Measurements from ENCODE around the gene SLC45A1.
"Not testable (repeated sequence)": the region's sequence is repeated elsewhere in the genome, so short reads cannot be mapped to it uniquely, and the experiment has no call there.

SLC45A1 gene

GRCh38 chr1:8317647-8318381 is at the start of gene SLC45A1:
SLC45A1 (plus strand) TSS chr1:8318114; CDS start chr1:8324330, 6,216 bp downstream.
- TF ChIP-seq CTCF (IDR thresholded peaks at IDR 0.05; ENCODE audit: control insufficient read depth, insufficient read depth, low read depth, low read length, missing control alignments): peak; percentile 3
- DNase-seq (ENCODE audit: low read depth): no peak
- H3K4me3 ChIP-seq (ENCODE audit: control insufficient read depth, low read depth, low read length): peak within 1 kb of the TSS; percentile 49

- H3K4me3 ChIP-seq (ENCODE audit: control insufficient read depth, low read depth, low read length): no peak overlapping the region
- no peak for DNase-seq (ENCODE audit: low read depth)
- TF ChIP-seq CTCF (IDR thresholded peaks at IDR 0.05; ENCODE audit: control insufficient read depth, insufficient read depth, low read depth, low read length, missing control alignments): no peak
Observed at GRCh38 chr1:8273036-8273435, 44.9 kb upstream of the SLC45A1 start.

- DNase-seq (ENCODE audit: low read depth): no peak
- no peak for TF ChIP-seq CTCF (IDR thresholded peaks at IDR 0.05; ENCODE audit: control insufficient read depth, insufficient read depth, low read depth, low read length, missing control alignments)
- no peak overlapping the region for H3K4me3 ChIP-seq (ENCODE audit: control insufficient read depth, low read depth, low read length)
Observed at GRCh38 chr1:8274352-8274751, 43.6 kb upstream of the SLC45A1 start.

- no peak for TF ChIP-seq CTCF (IDR thresholded peaks at IDR 0.05; ENCODE audit: control insufficient read depth, insufficient read depth, low read depth, low read length, missing control alignments)
- DNase-seq (ENCODE audit: low read depth): no peak
- no peak overlapping the region for H3K4me3 ChIP-seq (ENCODE audit: control insufficient read depth, low read depth, low read length)
Observed at GRCh38 chr1:8276173-8276914, 41.6 kb upstream of the SLC45A1 start.

GRCh38 chr1:8276932-8277331 is 41.0 kb upstream of the SLC45A1 start:
- no peak for DNase-seq (ENCODE audit: low read depth)
- no peak for TF ChIP-seq CTCF (IDR thresholded peaks at IDR 0.05; ENCODE audit: control insufficient read depth, insufficient read depth, low read depth, low read length, missing control alignments)
- no peak overlapping the region for H3K4me3 ChIP-seq (ENCODE audit: control insufficient read depth, low read depth, low read length)

- H3K4me3 ChIP-seq (ENCODE audit: control insufficient read depth, low read depth, low read length); DNase-seq (ENCODE audit: low read depth): not testable (repeated sequence)
Observed at GRCh38 chr1:8278677-8279076, 39.2 kb upstream of the SLC45A1 start.

- DNase-seq (ENCODE audit: low read depth): no peak
- TF ChIP-seq CTCF (IDR thresholded peaks at IDR 0.05; ENCODE audit: control insufficient read depth, insufficient read depth, low read depth, low read length, missing control alignments): no peak
- no peak overlapping the region for H3K4me3 ChIP-seq (ENCODE audit: control insufficient read depth, low read depth, low read length)
Observed at GRCh38 chr1:8281843-8282509, 35.9 kb upstream of the SLC45A1 start.

Measured in AG09309 (cell line).